Thoracic aorta (tissue), 2 donors: ENCODE results near the gene MTRF1. TPM values are rescaled to one million over a fixed set of nuclear protein-coding genes. Genes with fewer than 3 reads are reported as not detected.

Experiments
- ATAC-seq: fragments of 150-250 bp; one replicate; pipeline ENCODE4 v1.8.0; 2017; ENCODE audit warnings: low read depth; ENCODE audit not compliant: insufficient number of reproducible peaks, low FRiP score
- DNase-seq: peaks from one replicate; pipeline ENCODE4 v3.0.0-alpha.2; 2020; ENCODE audit warnings: low spot score
- H3K27ac ChIP-seq, 2 donors: fragments of 200-600 bp; sonication (generic); 1 replicate in 1 of 2; 2 replicates in 1 of 2; pipeline ENCODE4 v1.5.1; 2016; ENCODE audit warnings: mild to moderate bottlenecking in 2 of 2, moderate library complexity in 2 of 2
- H3K27me3 ChIP-seq: fragments of 200-600 bp; sonication (generic); replicated peaks from 2 replicates; pipeline ENCODE4 v1.6.0; 2016; ENCODE audit warnings: mild to moderate bottlenecking; ENCODE audit not compliant: insufficient read depth
- H3K36me3 ChIP-seq: fragments of 200-600 bp; sonication (generic); one replicate; pipeline ENCODE4 v1.5.1; 2016
- H3K4me1 ChIP-seq, 2 donors: fragments of 200-600 bp; sonication (generic); 1 replicate in 1 of 2; 2 replicates in 1 of 2; pipeline versions ENCODE4 v1.5.1 to v1.6.0; 2016; ENCODE audit warnings: low read depth in 2 of 2, mild to moderate bottlenecking in 1 of 2; ENCODE audit not compliant: control insufficient read depth in 1 of 2
- H3K4me3 ChIP-seq: fragments of 200-600 bp; sonication (generic); 2 replicates; pipeline ENCODE4 v1.5.1; 2016; ENCODE audit warnings: mild to moderate bottlenecking
- H3K9me3 ChIP-seq: fragments of 200-600 bp; sonication (generic); 2 replicates; pipeline ENCODE4 v1.5.1; 2016
- CTCF ChIP-seq: fragments of 200-600 bp; sonication (generic); IDR thresholded peaks from one replicate; pipeline ENCODE4 v1.5.1; 2019; ENCODE audit warnings: antibody characterized with exemption
- total RNA-seq, 2 donors: library from RNA; depleted of rRNA; stranded (reverse); fragments of >200 nt; gene quantifications; one replicate each; pipeline versions ENCODE4 v1.1.0 to v1.2.3, GENCODE V29; 2016

Gene MTRF1
- total RNA-seq, 2 donors from 2014 or later, result 2.3 to 13.9 TPM

- Histone ChIP-seq H3K27me3 (no peaks in the 10 kb centered on the region), H3K4me1 (peaks cover 2 to 11% of the 10 kb centered on the region in 2 donors), H3K27ac (no peak overlapping the region), H3K4me3 (no peak overlapping the region), H3K9me3 (no peaks in the 10 kb centered on the region), H3K36me3 (no peaks in the 10 kb centered on the region)
- ATAC-seq, result no peak
- DNase-seq, result no peak
- no peak for TF ChIP-seq CTCF
These were observed 44.7 kb upstream of the MTRF1 start for GRCh38 chr13:41307884-41308640.

GRCh38 chr13:41306271-41307145, 43.1 kb upstream of the MTRF1 start:
- Histone ChIP-seq H3K4me3 (no peak overlapping the region), H3K27ac (no peak overlapping the region), H3K27me3 (no peaks in the 10 kb centered on the region), H3K9me3 (no peaks in the 10 kb centered on the region), H3K36me3 (no peaks in the 10 kb centered on the region), H3K4me1 (peaks cover 0 to 4% of the 10 kb centered on the region in 2 donors)
- no peak for DNase-seq
- ATAC-seq, result no peak
- TF ChIP-seq CTCF, result no peak

GRCh38 chr13:41304551-41304950, 41.2 kb upstream of the MTRF1 start:
- H3K9me3 ChIP-seq, result no peaks in the 10 kb centered on the region
- H3K27ac ChIP-seq, result no peak overlapping the region
- H3K36me3 ChIP-seq, result no peaks in the 10 kb centered on the region
- DNase-seq (no peak), ATAC-seq (no peak)
- H3K27me3 ChIP-seq, result no peaks in the 10 kb centered on the region
- TF ChIP-seq CTCF, result no peak
- no peak overlapping the region for H3K4me3 ChIP-seq
- no peaks in the 10 kb centered on the region for H3K4me1 ChIP-seq

- no peaks in the 10 kb centered on the region for H3K36me3 ChIP-seq
- TF ChIP-seq CTCF, result no peak
- H3K4me3 ChIP-seq, result no peak overlapping the region
- no peak for ATAC-seq
- H3K9me3 ChIP-seq, result no peaks in the 10 kb centered on the region
- no peaks in the 10 kb centered on the region for H3K27me3 ChIP-seq
- H3K27ac ChIP-seq, result no peak overlapping the region
- no peaks in the 10 kb centered on the region for H3K4me1 ChIP-seq
- DNase-seq, result no peak
These were observed 39.4 kb upstream of the MTRF1 start for GRCh38 chr13:41302743-41303142.
